ENCODE measurements around the gene DOK5.

Gene DOK5

GRCh38 chr20:54608943-54609342 lies 133.6 kb downstream of the DOK5 start:
- DNase-seq (ENCODE audit: low spot score) = no peak

GRCh38 chr20:54611708-54612412 lies 136.5 kb downstream of the DOK5 start:
- no peak for DNase-seq (ENCODE audit: low spot score)

GRCh38 chr20:54618412-54618811 lies 143.0 kb downstream of the DOK5 start:
- DNase-seq (ENCODE audit: low spot score) = no peak

GRCh38 chr20:54619181-54619580 lies 143.8 kb downstream of the DOK5 start:
- no peak for DNase-seq (ENCODE audit: low spot score)

- DNase-seq (ENCODE audit: low spot score) = no peak
These were observed 144.3 kb downstream of the DOK5 start for GRCh38 chr20:54619682-54620081.

GRCh38 chr20:54620611-54621010 lies 145.2 kb downstream of the DOK5 start:
- no peak for DNase-seq (ENCODE audit: low spot score)

GRCh38 chr20:54622333-54623295 lies 147.2 kb downstream of the DOK5 start:
- DNase-seq (ENCODE audit: low spot score) = no peak

GRCh38 chr20:54623991-54624569 lies 148.7 kb downstream of the DOK5 start:
- DNase-seq (ENCODE audit: low spot score) = no peak

GRCh38 chr20:54624706-54625390 lies 149.5 kb downstream of the DOK5 start:
- no peak for DNase-seq (ENCODE audit: low spot score)

GRCh38 chr20:54625497-54625896 lies 150.1 kb downstream of the DOK5 start:
- DNase-seq (ENCODE audit: low spot score) = no peak

- no peak for DNase-seq (ENCODE audit: low spot score)
These were observed 150.7 kb downstream of the DOK5 start for GRCh38 chr20:54626126-54626525.

GRCh38 chr20:54629632-54630031 lies 154.2 kb downstream of the DOK5 start:
- DNase-seq (ENCODE audit: low spot score) = no peak

- no peak for DNase-seq (ENCODE audit: low spot score)
These were observed 155.2 kb downstream of the DOK5 start for GRCh38 chr20:54630582-54630981.

GRCh38 chr20:54631059-54631458 lies 155.7 kb downstream of the DOK5 start:
- DNase-seq (ENCODE audit: low spot score) = no peak

GRCh38 chr20:54633374-54634355 lies 158.3 kb downstream of the DOK5 start:
- no peak for DNase-seq (ENCODE audit: low spot score)

- DNase-seq (ENCODE audit: low spot score) = no peak
These were observed 161.2 kb downstream of the DOK5 start for GRCh38 chr20:54636575-54636974.

GRCh38 chr20:54639941-54640340 lies 164.5 kb downstream of the DOK5 start:
- no peak for DNase-seq (ENCODE audit: low spot score)

GRCh38 chr20:54640800-54641199 lies 165.4 kb downstream of the DOK5 start:
- DNase-seq (ENCODE audit: low spot score) = no peak

- DNase-seq (ENCODE audit: low spot score) = no peak
These were observed 167.7 kb downstream of the DOK5 start for GRCh38 chr20:54642864-54643667.

- DNase-seq (ENCODE audit: low spot score) = no peak
These were observed 168.4 kb downstream of the DOK5 start for GRCh38 chr20:54643761-54644160.
